GM12891 (cell line): ENCODE measurements around the gene MPO.

Experiments
- POLR2A ChIP-seq: IDR thresholded peaks from 2 replicates; pipeline ENCODE4 v1.6.1; 2011; ENCODE audit warnings: low read depth, low read length, control low read depth
- POLR2AphosphoS5 ChIP-seq: IDR thresholded peaks from 2 replicates; pipeline ENCODE4 v1.6.1; 2011; ENCODE audit warnings: low read depth, low read length, control low read depth
- POU2F2 ChIP-seq: IDR thresholded peaks from 2 replicates; pipeline ENCODE4 v1.6.1; 2011; ENCODE audit warnings: low read depth, mild to moderate bottlenecking, control low read depth, low read length, moderate library complexity
- SPI1 ChIP-seq: IDR thresholded peaks from 2 replicates; pipeline ENCODE4 v1.6.1; 2011; ENCODE audit warnings: low read depth, low read length, control low read depth
- TAF1 ChIP-seq: IDR thresholded peaks from 2 replicates; pipeline ENCODE4 v1.6.1; 2011; ENCODE audit warnings: low read depth, low read length, control low read depth

DNA sequence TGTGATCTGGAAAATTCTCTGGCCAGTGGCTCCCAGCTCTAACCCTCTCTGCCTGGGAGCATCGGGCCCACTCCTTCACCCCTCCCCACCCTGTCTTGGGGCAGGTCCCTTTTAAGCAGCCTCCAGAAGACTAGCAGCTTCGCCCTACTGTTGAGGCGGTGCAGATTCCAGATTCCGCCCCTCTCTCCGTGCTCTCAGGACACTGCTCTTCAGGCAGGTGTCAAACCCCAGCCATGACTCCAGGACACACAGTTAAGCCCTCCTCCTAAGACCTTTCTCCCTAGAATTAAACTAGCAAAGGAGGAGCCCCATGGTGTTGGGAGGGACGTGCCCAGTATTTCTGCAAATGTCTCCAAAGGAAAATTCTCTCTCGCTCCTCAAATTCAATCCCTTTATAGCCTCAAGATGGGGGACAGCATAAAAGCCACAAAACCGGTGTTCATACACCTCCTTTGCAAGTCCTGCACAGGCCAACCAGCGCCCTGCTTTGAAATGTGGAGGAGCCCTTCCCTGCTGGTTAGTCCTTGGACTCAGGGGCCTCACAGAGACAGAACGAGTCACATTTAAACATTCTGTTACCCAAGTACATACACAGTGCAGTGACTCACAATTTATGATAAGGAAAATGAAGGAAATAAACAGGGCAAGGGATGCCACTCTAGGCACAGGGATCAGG, 35.2 kb downstream of the MPO start:
- TF ChIP-seq POLR2AphosphoS5 (no peak), SPI1 (no peak), POLR2A (no peak), TAF1 (no peak), POU2F2 (no peak)
